ENCODE results near the gene DDX60.
A peak's percentile ranks its signal among the peaks of the same experiment; 100 is the strongest.
"Not testable (repeated sequence)": the region's sequence is repeated elsewhere in the genome, so short reads cannot be mapped to it uniquely, and the experiment has no call there.

DDX60 gene

DNA sequence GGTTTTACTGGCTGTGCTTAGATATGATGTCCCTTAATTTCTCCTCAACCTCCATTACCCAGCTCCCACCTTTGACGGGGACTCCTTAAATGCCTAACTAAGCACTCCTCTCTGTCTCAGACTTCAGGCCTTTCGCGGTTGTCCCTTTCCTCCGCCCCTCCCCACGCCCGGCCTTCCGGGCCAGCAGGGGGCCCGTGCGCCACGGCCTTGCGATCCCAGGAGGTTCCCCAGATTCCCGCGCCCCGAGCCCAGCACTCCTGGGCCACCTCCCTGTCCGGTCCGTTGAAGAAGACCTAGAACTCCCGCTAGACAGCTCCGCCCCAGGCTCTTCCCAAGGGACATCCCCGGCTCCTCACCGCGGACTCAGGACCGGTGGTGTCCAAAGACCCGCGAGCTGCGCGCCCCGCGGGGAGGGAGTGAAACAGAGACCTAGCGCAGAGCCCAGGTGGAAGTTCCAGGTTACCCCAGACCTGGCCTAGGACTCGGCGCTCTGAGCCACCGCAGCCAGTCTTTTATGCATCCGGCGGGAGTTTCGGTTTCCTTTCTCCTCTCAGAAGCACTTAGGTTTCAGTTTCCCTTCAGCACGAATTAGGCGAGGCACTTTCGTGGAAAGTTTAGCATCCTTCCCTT is at the start of gene DDX60:
DDX60 (minus strand) TSS at position 487 of the 630 bp plus-strand sequence. CDS start 7,493 bp downstream, outside the sequence.
- peak; percentile 61 to 70 (median 61) for DNase-seq (ENCODE audit: low read depth in 3 of 3)

DNA sequence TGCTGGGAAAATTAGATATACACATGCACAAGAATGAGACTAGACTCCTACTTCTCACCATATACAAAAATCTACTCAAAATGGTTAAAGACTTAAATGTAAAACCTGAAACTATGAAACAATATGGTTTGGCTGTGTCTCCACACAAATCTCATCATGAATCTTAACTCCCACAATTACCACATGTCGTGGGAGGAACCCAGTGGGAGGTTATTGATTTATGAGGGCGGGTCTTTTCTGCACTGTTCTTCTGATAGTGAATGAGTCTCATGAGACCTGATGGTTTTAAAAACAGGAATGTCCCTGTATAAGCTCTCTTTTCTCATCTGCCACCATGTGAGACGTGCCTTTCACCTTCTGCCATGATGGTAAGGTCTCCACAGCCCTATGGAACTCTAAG is 48.5 kb upstream of the DDX60 start:
- DNase-seq (ENCODE audit: low read depth in 3 of 3) = no peak

GRCh38 chr4:168362025-168362401 is 43.5 kb upstream of the DDX60 start:
- no peak for DNase-seq (ENCODE audit: low read depth in 3 of 3)

- no peak for DNase-seq (ENCODE audit: low read depth in 3 of 3)
These were observed 42.9 kb upstream of the DDX60 start for GRCh38 chr4:168361365-168362024.

- DNase-seq (ENCODE audit: low read depth in 3 of 3) = no peak
These were observed 41.7 kb upstream of the DDX60 start for GRCh38 chr4:168360271-168360670.

GRCh38 chr4:168357941-168358340 is 39.4 kb upstream of the DDX60 start:
- DNase-seq (ENCODE audit: low read depth in 3 of 3) = no peak

GRCh38 chr4:168353746-168354145 is 35.2 kb upstream of the DDX60 start:
- no peak for DNase-seq (ENCODE audit: low read depth in 3 of 3)

- DNase-seq (ENCODE audit: low read depth in 3 of 3) = no peak
These were observed 19.0 kb upstream of the DDX60 start for GRCh38 chr4:168337550-168337940.

DNA sequence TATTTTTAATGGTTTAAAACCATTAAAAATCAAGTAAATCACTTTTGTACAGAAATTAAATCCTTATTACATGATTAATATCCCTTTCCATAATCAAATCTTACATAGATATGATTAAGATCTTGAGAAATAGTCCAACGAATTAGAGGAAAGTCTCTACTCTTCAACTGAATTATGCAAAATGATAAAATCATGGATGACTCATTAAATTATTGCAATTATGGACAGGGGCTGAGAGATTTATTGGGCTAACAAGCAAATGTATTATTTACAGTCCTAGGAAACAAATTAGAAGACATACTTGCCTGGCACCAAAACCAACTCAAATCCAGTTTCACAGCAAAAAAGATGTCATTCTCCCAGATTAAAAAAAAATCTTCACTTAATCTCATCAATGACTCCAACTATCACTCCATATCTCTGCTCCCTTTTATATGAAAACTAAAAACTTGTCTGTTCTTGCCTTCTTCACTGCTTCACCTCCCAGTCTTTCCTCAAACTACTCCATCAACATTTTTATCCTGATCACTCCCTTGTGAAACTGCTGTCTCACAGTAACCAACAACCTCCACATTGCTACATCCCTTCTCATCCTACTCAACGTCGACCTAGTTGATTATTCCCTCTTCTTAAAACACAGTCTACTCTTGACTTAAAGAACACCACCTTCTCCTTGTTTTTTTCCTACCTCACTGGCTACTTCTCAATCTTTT is 18.4 kb upstream of the DDX60 start:
- no peak for DNase-seq (ENCODE audit: low read depth in 3 of 3)

DNA sequence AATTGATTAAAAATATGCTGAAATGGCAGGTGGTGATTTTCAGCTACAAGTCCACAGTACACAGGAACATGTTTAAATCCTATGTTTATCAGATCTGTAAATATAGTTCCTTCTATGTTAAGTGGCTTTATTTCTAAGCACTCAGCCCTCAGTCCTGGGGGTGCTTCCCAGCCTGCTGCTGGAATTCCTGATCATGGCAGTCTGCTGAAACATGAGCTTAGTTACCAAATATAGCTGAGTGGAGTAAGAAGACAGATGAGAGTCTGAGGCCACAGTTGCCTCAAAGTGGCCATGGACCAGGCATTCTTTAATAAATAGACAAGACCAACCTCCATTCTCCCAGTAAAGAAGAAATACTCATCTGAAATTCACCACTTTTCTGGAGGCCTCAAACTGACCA is 17.1 kb upstream of the DDX60 start:
- DNase-seq (ENCODE audit: low read depth in 3 of 3) = no peak

GRCh38 chr4:168334053-168334452 is 15.5 kb upstream of the DDX60 start:
- DNase-seq (ENCODE audit: low read depth in 3 of 3) = no peak

GRCh38 chr4:168330575-168330974 is 12.0 kb upstream of the DDX60 start:
- DNase-seq (ENCODE audit: low read depth in 3 of 3) = not testable (repeated sequence)

DNA sequence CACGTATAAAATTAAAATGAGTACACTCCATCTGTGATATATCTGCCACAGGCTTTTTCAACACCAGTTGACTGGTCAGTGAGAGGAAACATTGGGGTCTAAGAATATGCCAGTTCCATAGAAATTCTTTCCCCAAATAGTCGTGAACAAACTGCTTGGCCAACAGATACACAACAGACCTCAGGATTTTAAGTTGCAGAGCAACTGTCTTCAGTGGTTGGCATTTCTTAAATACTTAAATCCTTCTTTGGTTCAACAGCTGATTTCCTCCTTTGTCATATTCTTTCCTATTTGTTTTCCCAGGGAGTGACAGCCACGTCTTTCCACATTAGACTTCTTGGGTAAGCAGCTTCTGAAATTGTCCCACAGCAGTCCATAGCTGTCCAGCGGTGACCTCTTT is 7.0 kb upstream of the DDX60 start:
- DNase-seq (ENCODE audit: low read depth in 3 of 3) = no peak

GRCh38 chr4:168321006-168321405 is 2.5 kb upstream of the DDX60 start:
- no peak for DNase-seq (ENCODE audit: low read depth in 3 of 3)

DNA sequence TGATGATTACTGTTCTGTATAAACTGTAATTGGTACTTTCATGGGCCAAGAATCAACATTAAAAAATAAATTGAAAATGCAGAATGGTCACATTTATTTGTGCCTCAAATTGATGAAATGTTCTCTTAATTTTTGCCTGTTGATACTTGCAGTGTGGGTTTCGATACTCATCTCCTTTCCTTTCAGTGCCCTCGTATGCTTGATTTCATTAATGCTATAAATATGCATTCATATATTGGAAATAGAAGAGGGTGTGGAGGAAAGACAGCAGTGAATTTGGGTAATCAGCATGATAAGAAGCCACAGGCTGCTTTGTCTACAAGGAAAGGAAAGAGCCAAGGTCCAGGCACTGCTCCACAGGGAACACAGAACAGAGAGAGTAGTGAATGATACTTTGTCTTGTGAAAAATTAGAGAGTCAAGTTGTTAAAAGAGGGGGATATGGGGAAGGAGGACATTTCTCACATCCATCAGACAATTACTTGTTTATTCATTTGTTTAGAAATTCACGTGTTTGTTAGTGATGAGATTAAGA is 1.0 kb upstream of the DDX60 start:
- DNase-seq (ENCODE audit: low read depth in 3 of 3) = no peak

- DNase-seq (ENCODE audit: low read depth in 3 of 3) = no peak
These were observed 931 bp downstream of the DDX60 start for GRCh38 chr4:168317621-168318020.

DNA sequence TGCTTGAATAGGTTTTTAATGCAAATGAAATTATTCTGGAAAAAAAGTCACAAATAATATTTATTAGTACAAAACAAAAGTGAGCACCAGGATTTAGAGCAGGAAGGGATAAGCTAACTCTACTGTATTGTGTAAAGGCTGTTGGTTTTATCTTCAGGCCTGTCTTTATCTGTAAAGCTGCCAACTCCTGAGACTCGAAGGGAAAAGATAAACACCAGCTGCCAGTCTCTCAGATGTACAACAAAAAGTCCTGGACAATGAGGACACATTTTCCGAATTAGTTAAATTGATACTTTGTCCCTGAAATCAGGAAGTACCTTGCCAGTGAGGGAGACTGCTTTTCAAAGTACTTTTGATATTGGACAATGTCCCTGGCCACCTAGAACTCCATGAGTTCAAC is 8.8 kb downstream of the DDX60 start:
- DNase-seq (ENCODE audit: low read depth in 3 of 3) = no peak

DNA sequence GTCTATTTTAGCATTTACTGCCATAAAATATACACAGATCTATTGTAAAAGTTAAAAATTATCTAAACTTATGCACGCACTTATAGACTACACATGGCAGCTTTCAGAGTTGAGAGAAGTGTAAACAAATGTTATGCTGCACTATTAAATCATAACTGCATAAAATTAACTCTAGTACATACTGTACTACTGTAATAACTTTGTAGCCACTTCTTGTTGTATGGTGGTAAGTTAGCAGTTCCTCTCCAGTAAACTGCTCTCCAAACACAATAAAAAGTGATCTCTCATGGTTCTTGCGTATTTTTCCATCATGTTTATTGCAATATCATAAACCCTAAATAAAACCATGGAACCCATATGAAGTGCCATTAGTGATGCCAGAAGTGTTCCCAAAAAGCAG is 9.6 kb downstream of the DDX60 start:
- DNase-seq (ENCODE audit: low read depth in 3 of 3) = no peak

GRCh38 chr4:168306476-168306875 is 12.1 kb downstream of the DDX60 start:
- DNase-seq (ENCODE audit: low read depth in 3 of 3) = no peak

DNA sequence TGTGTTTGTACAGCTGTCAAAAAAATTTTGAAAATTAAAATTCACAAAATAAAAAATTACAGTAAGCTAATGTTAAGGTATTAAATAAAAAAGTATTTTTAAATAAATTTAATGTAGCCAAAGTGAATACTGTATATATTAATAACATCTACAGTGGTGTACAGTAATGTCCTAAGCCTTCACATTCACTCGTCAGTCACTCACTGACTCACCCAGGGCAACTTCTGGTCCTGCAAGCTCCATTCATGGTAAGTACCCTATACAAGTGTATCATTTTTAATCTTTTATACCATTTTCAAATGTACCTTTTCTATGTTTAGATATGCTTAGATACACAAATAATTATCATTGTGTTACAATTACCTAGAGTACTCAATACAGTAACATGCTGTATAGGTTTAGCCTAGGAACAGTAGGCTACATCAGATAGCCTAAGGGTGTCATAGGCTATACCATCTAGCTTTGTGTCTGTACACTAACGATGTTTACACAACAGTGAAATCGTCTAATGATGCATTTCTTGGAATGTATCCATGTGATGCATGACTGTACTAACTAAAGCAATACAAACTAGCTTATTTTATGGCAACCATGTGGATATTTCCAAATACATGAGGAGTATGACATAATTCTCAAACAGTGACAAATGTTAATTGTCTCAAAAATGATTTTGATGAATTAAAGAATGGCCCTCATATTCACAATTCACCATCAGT is 13.7 kb downstream of the DDX60 start:
- no peak for DNase-seq (ENCODE audit: low read depth in 3 of 3)

- DNase-seq (ENCODE audit: low read depth in 3 of 3) = not testable (repeated sequence)
These were observed 15.1 kb downstream of the DDX60 start for GRCh38 chr4:168303430-168303829.

DNA sequence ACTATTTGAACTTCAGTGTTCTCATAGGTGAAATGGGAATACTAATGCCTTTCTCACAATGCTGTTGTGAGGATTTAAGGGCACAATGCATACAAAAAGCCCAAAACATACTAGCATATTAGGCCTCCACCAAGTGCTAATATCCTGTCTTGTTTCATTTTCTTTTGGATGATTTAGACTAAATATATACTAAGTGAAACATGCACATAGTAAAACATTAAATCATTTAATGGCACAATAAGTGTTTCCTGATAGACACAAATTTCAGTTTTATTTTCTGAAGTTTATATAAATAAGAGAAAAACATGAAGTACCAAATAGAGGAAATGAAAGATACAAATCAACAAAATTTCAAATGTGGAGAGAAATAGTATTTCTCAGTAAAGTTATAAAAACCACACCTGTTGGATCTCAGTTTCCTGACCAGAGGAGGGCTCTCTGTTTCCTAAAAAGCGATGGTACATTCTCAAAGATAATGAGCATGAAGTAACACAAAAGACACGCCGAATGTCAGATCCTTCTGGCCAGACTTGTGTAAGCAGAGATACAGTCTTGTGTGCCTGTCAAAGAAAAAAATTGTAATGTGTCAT is 25.1 kb downstream of the DDX60 start:
- no peak for DNase-seq (ENCODE audit: low read depth in 3 of 3)
